Iris pigment epithelial cell (primary cell): Measurements from ENCODE around the gene MYRIP.
A peak's percentile ranks its signal among the peaks of the same experiment; 100 is the strongest.
"Not testable (repeated sequence)": the region's sequence is repeated elsewhere in the genome, so short reads cannot be mapped to it uniquely, and the experiment has no call there.

Source experiments
- DNase-seq: peaks from one replicate; pipeline ENCODE4 v3.0.0-alpha.2; 2011; ENCODE audit warnings: low read depth

Gene MYRIP

DNA sequence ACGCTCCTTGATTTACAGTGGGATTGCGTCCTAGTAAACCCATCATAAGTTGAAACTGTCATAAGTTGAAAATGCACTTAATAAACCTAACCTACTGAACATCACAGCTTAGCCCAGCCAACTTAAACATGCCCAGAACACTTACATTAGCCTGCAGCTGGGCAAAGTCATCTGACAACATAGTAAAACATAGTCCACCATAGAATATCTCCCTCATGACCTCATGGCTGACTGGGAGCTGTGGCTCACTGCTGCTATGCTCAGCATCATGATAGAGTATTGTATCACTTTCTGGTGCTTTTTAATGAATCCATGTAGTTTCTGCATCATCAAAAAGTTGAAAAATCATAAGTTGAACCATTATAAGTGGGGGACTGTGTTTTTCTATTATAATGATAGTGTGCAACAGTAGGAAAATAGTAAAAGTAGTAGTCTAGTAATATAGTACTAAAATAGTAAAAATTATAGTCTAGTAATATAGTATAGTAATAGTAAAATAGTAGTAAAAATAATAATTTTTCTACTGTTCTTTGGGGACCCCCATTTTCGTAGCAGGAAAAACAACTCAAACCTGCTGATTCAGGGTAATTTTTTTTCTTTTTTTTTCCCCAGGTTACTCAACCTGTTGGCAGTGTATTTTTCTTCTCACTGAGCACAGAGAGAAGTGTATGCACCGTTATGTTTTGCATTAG lies 233.5 kb downstream of the MYRIP start:
- DNase-seq, result peak; percentile 18

DNA sequence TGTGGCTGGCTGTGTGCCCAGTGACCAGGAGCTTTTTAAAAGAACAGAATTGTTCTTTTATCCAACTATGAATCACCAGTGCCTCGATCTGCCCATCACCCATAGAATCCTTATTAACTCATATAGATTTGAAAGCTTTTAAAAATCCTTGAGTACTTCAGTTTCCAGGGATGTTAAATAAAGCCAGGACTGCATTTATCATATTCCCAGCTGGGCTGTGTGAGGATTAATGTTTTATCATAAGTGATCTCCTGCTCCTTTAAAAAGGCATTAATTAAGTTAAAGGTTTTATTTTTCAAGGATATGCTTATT lies 234.0 kb downstream of the MYRIP start:
- DNase-seq, result peak; percentile 65

DNA sequence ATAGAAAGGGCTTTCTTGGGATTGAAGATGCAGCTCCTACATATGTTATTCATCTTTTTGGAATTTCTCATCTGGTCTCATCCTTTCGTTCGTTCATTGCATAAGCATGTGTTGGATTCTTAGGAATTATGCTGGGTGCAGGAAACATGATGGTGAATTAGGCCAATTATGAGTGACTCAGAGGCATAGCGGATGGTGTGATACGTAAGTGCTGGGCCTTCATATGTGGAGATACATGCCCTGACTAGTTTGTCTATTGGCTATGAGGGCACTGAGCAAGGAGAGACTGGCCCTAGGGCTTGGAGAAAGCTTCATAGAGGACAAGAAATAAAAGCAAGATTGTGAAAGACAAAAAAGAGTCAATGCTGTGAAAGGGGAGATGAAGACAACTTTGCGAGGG lies 235.1 kb downstream of the MYRIP start:
- DNase-seq, result peak; percentile 76

DNA sequence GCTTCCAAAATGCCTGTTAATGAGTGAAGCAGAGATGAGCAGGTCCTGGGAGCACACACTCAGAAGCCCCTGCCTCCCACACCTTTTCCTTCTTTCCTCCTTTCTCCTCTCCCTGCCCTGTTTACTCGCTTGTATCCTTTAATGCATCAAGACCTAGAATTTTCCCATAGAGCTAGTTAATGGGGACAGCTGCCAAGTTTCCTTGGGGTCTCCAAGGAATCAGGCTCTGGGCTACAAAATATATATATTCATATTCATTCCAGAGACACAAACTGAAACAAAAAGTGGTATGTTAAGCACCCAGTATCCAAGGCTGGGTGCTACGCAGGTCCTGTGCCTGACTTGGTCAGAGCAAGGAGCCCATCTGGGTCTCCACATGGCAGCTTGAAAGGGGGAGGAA lies 235.6 kb downstream of the MYRIP start:
- DNase-seq, result no peak

DNA sequence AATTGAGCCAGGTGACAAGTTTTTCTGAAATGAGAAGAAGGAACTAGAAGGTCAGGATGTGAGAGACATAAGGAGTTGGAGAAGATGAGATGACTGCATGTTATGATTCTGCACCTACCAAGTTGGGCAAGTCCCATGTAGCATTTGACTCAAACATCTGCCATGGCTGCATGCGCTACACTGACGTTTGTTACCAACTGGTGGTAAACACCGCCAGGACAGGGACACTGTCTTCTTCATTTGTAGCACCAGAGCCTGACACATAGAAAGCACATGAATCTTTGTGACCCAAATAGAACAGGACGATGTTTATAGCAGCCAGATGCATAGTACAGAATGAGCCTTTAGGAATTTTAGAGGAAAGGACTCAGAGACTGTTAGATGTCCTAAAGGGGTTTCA lies 236.7 kb downstream of the MYRIP start:
- DNase-seq, result no peak

DNA sequence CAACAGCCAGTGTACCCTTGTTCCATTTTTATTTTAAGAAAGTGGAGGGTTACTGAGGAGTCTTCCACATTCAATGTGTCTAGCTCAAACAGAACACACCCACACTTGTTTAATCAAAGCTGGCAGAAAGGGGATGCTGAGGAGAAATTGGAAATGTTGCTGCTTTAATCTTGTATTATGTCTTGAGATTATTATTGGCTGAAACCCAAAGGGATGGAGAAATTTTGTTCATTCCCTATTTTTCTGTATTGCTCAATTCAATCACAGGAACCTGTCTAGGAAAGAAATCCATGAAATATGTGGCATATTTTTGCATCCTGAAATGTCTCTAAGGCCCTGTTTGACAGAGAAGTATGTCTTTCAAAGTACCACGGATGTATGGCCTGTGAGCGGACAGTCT lies 238.0 kb downstream of the MYRIP start:
- DNase-seq, result no peak

DNA sequence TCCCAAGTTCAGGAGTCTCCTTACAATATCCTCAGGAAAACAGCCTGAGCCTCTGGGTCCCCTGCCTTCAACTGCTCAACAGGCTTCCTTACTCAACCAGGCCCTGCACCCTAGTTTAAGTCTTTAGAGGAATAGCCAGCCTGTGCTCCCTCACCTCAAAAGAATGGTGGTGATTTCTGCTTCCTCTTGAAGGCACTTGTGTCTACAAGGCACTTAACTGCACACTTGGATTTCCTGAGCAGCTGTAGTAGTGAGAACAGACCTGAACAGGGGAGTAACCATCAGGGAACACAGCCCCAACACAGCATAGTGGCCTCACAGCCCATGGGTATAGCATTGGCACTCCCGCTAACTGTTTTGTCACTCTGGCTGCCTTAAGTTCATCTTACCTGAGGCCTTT lies 244.3 kb downstream of the MYRIP start:
- no peak for DNase-seq

DNA sequence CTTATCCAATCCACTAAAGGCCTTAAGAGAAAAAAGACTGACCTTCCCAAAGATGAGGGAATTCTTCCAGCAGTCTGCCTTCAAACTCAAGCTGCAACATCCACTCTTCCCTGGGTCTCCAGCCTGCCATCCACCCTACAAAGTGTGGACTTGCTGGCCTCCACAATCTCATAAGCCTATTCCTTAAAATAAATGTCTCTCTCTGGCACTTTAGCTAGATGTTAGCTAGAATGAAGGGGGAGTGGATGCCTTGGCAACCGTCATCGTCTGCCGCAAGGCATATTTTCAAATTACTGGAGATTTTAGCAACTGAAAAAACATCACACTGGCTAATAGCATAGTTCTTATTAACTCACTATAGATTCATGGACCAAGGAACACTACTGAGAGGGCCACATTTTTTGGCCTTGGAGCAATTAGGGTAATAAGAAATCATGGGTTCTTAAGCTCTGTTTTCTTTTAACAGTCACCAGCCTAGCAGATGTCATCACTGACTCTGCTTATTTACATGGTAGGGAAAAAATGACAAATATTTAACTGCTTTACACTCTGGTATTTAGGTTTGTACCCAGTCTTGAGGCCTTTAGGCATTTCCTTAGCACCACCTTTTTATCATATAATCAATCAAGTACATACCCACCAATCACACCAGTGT lies 245.3 kb downstream of the MYRIP start:
- DNase-seq, result peak; percentile 14

DNA sequence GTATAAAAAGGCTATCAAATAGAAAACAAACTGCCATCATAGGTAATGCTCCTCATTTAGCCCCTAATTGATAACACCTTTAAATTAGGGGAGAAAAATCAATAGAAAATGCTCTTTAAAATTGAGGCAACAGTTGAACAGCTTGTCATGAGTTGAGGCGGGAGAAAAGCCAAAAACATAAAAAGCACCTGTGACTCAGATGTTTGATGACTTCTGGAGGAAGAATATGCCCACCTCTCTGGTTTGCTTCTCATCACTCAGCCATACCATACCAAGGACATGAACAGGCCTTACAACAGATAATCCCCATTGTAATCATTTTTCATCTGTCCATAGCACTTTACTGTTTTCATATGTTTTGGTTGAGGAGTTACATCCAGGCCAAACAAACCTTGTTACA lies 246.0 kb downstream of the MYRIP start:
- no peak for DNase-seq

DNA sequence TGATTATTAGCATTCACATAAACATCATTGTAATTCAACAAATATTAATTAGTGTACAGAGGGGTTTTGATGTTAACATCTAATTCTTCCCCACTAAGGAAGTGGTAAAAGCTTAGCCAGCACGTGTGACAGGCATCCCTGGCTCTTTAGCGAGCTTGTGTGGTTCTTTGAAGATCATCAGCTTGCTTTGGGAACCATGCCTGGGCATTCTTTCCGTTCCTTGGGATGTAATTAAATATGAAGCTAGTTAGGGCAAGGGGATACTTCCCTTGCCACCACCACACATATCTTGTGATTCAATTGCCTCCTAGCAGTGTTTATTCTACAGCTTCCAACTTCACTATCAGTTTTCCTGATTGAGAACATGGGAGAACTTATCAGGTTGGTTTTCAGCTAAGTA lies 246.5 kb downstream of the MYRIP start:
- no peak for DNase-seq

DNA sequence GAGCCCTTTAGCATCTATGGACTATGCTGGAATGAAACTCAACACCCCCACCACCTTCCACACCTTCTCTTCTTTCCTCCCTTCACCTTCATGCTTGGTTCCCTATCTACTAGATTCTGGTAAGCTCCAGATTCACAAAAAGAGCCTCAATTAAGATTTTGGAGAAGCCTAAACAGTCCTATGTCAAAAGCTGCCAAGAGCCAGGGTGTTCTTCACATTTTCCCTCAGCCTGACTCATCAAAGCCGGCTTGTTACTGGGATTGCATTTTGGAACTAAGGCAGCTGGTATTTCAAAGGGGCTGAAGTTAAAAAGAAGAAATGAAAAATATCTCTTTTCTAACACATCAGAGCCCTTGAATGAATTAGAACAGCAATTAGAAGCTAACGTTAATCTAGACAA lies 247.7 kb downstream of the MYRIP start:
- DNase-seq, result no peak

DNA sequence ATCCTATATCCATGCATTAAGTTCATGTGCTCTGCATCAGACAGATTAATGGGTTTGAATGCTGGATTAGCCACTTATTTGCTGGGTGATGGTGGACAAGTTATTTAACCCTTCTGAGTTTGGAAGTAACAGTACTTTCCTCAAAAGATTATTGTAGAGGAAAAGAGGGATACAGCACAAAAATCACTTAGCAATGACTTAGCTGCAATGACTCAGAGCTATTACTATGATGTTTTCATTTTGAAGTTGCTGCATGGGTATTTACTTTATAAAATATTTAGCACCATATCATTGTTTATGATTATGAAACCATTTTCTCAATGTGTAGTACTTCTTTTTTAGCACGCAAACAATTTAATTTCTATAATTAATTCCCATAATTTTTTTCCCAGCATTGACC lies 248.4 kb downstream of the MYRIP start:
- no peak for DNase-seq

DNA sequence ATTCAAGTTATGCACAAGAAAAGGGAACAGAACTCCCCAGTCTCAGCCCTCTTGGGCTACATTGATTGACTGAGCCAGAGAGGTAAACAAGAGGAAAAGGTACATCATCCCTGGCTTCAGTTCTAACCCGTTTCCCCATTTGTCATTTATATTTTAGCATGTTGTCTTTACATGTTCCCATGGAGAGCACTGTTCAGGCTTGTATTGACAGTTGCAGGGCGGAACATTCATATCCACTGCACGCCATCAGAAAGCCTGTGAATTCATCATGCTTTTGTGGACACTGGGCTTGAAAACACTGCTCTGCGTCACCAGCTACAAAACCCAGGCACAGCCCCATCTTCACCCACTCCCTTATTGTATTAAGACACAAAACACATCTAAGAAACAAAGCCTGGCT lies 259.2 kb downstream of the MYRIP start:
- DNase-seq, result no peak

DNA sequence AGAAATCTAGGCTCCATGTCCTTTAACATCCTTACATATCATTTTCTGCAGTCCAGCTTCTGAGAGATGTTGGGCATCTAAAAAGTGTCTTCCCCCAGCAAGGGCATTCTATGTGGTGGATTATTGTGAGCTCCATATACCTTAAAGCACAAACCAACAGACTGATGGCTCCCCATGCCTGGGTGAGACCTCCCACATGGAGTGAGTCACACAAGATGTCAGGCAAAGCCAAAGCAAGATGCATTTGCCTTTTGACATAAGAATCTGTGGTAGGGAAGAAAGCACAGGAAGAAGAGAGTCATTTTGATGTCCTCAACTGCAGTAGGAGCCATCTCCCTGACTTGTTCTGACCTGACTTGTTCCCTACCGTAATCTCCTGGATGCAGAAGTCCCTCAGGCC lies 261.4 kb downstream of the MYRIP start:
- DNase-seq, result no peak

DNA sequence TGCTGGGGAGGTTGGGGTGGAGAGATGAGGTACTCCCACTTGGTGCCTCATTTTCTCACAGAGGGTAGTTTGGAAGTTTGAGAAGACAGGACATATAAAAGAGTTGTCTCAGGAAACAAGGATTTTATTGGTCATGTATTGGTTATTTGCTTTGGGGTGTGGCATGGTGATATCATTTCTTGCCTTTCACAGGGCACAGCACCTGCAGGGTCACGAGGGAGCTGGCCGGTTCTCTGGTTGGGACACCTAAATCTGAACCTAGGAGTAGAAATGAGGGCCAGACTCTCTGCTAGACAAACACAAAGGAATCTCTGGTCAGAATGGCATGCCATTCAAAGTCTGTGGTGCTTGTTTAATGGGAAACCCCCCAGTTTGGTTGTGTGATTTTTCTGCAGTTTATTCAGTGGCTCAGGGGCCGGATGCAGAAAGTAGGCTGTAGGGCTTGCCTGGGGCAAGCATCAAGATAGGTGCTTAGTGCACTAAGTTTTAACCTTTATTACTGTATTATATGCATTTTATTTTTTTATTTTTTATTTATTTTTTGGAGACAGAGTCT lies 262.4 kb downstream of the MYRIP start:
- no peak for DNase-seq

DNA sequence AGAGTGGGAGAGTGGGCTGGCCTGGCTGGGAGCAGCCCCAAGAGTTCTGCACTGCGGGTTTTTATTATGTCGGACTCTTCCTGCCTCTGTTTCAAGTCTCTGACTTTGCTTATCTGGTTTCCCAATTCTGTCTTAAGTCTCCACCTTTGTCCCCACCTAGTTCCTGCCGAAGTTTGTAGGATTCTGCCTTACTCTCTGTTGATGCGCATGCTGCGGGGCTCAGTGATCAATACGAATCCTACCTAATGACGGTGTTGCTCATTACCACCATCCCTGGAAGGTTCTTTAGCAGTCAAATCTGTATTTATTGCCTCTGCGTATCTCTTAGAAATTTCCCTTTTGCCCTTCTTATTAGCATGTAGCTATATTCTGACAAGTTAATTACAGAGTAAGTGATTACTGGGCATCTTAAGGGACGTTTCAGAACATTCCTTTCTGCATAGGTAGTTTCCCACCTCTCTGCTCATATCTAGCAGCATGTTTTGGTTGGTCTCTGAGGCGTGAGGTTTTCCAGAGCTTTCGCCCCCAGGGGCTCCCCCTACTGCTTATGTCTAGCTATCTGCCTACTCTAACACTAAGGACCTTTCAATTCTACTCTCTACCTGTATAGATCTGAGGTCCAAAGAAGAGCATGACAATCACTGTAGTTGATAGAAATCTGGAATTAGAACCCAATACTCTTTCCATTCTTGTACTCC lies 264.1 kb downstream of the MYRIP start:
- DNase-seq, result no peak

DNA sequence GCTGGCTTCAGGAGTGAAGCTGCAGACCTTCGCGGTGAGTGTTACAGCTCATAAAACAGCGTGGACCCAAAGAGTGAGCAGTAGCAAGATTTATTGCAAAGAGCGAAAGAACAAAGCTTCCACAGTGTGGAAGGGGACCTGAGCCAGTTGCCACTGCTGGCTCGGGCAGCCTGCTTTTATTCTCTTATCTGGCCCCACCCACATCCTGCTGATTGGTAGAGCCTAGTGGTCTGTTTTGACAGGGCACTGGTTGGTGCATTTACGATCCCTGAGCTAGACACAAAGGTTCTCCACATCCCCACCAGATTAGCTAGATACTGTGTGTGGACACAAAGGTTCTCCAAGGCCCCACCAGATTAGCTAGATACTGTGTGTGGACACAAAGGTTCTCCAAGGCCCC lies 267.7 kb downstream of the MYRIP start:
- not testable (repeated sequence) for DNase-seq

DNA sequence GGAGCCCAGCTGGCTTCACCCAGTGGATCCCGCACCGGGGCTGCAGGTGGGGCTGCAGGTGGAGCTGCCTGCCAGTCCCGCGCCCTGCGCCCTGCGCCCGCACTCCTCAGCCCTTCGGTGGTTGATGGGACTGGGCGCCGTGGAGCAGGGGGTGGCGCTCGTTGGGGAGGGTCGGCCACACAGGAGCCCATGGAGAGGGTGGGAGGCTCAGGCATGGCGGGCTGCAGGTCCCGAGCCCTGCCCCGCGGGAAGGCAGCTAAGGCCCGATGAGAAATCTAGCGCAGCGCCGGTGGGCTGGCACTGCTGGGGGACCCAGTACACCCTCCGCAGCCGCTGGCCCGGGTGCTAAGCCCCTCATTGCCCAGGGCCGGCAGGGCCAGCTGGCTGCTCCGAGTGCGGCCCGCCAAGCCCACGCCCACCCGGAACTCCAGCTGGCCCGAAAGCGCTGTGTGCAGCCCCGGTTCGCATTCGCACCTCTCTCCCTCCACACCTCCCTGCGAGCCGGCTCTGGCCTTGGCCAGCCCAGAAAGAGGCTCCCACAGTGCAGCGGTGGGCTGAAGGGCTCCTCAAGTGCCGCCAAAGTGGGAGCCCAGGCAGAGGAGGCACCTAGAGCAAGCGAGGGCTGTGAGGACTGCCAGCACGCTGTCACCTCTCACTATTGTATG lies 268.6 kb downstream of the MYRIP start:
- not testable (repeated sequence) for DNase-seq

DNA sequence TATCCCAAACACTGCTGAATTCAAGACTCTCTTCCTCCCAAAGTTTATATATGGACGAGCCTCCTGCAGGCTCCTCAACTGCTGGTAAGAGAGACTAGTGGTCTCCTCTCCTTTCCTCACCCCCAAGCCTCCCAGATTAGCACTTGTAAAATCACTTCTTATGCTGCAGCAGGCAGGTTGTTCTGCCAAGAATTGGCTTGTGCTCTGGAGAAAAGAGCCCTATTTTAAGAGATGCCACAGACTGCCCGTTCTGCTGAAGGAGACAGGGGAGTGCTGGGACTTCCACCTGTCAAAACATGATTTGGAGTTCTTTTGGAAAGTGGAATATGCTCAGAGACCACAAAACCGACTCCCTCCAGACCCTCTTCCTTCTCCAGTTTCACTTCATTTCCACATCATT lies 269.2 kb downstream of the MYRIP start:
- no peak for DNase-seq

DNA sequence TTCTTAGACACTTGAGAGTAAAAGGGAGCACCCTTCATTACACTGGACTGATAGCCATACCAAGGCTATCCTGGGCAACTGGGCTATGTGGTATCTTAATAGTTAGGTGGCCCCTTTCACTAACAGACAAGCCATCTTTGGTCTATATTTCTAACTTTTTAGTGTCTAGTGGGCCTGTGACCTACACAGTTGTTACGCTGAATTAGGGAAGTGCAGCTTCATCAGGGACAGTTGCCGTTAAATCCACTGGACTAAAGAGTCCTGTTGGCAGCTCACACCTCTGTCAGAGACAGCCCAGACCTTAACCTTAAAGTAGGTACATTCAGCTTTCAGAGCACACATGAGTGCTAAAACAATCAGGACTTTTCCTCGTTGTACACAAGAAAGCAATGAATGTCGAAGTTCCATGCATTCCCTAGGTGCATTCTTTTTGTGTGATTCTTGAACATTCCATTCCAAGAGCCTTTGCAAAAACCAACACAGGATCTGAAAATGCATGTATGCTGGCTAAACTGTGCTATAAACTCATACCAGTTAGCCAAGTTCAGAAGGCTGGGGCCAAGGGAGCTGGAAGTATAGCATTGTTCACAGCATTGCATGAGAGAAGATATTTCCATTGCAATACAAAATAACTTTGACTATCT lies 269.9 kb downstream of the MYRIP start:
- DNase-seq, result peak; percentile 79

DNA sequence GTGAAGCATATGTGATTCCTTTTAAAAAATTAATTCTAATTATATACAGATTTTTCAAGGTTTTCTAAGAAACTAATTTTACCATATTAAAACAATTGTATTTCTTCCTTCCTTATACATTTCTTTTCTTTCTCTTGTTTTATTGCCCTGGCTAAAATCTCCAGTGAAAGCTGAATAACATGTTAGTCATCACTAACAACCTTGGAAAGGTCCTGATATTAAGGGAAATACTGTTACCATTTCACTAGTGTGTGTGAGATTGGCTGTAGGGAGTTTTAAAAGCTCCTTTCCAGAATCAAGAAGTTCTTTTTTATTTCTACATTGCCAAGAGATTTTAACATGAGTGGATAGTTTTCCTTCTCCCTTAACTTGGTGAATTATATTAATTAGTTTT lies 270.4 kb downstream of the MYRIP start:
- peak; percentile 30 for DNase-seq

DNA sequence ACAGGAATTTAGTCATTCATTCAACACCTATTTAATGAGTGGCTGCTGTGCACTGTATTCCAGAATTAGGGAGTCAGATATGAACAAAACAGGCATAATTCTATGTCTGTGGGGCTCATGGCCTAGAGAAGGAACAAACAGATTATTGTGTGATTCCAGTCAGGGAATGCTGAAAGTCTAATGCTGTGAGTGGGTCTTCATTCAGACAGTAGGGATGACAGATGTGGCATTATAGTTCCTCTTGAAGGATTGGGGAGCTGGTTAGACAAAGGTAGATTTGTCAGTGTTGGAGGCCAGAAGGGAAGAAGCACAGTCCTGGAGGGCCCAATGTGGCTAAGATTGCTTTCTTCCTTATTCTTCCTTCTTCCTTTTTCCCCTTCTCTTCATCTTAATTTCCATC lies 273.7 kb downstream of the MYRIP start:
- no peak for DNase-seq
